ENCODE data around the gene DIAPH3. TPM values are rescaled to one million over a fixed set of nuclear protein-coding genes. Genes with fewer than 3 reads are reported as not detected.

The DIAPH3 gene
- total and polyA plus RNA-seq, 2 of the 4 experiments (the other 2 are of a cell fraction): 8.9 to 9.3 TPM

- Histone ChIP-seq H2BK15ac (ENCODE audit: low read depth, low read length) (no peak overlapping the region), H3K27me3 (ENCODE audit: control insufficient read depth, insufficient read depth, low read length) (no peaks in the 10 kb centered on the region), H2BK20ac (ENCODE audit: low read depth, low read length) (0 out of 2 replicates have a peak overlapping the region, but pooled peaks have one; percentile 6), H4K8ac (ENCODE audit: low read depth in 2 of 2, low read length in 2 of 2) (0 out of 4 replicates have a peak overlapping the region, but pooled peaks of 1 of the 2 experiments have one; percentile 17), H3K9ac (ENCODE audit: low read depth, low read length) (no peak overlapping the region), H3K4me1 (ENCODE audit: control insufficient read depth, insufficient read depth, low read length) (peaks cover 4% of the 10 kb centered on the region), H2AK5ac (ENCODE audit: low read depth, low read length) (no peak overlapping the region), H2BK120ac (ENCODE audit: low read depth, low read length) (no peak overlapping the region), H3K4me3 (ENCODE audit: insufficient read depth, low read depth, low read length) (no peak overlapping the region), H3K9me1 (ENCODE audit: insufficient read depth, low read length) (peaks cover 7% of the 10 kb centered on the region; the same call in 1 of the 2 replicates), H3K79me1 (ENCODE audit: low read depth in 1 of 2, low read length in 2 of 2) (peaks cover 8% of the 10 kb centered on the region in 2 experiments; a peak in 2 of 4 replicates), H4K5ac (ENCODE audit: low read depth, low read length) (no peak overlapping the region), H3K36me3 (ENCODE audit: control insufficient read depth, insufficient read depth, low read length) (no peaks in the 10 kb centered on the region), H2AFZ (replicated peaks; ENCODE audit: low read length, poor library complexity) (no peak overlapping the region), H4K91ac (ENCODE audit: insufficient read depth, low read depth, low read length) (no peak overlapping the region; the same call in 1 of the 2 replicates), H3K23ac (ENCODE audit: low read depth, low read length) (no peak overlapping the region), H3K27ac (ENCODE audit: insufficient read depth, low read length) (no peak overlapping the region), H3K4me2 (ENCODE audit: low read depth, low read length) (no peak overlapping the region), H3K9me3 (ENCODE audit: control insufficient read depth, insufficient read depth, low read length) (no peaks in the 10 kb centered on the region), H3K4ac (ENCODE audit: low read depth, low read length) (no peak overlapping the region), H3K18ac (ENCODE audit: low read depth, low read length) (no peak overlapping the region), H3K56ac (ENCODE audit: extremely low read depth, insufficient read depth, low read length) (no peak overlapping the region), H3K14ac (replicated peaks; ENCODE audit: low read depth, low read length) (no peak overlapping the region), H4K20me1 (ENCODE audit: insufficient read depth, low read length) (no peaks in the 10 kb centered on the region), H2AK9ac (replicated peaks; ENCODE audit: low read depth, low read length, poor library complexity) (no peak overlapping the region), H2BK5ac (ENCODE audit: low read depth, low read length, poor library complexity, severe bottlenecking) (no peak overlapping the region)
- BruUV-seq (replicated peaks): no TSS peak
- 69% methylated on average over 3 of the region's 4 CpGs; no CpG with 5 or more reads in 1 of the 2 experiments for WGBS, 2 experiments (ENCODE audit: extremely low coverage in 2 of 2, insufficient read length in 1 of 2)
- CTCF ChIA-PET: no interaction called here
- no peak for ATAC-seq (ENCODE audit: low read depth)
- TF ChIP-seq ELK1 (IDR thresholded peaks at IDR 0.05; ENCODE audit: borderline replicate concordance, low read depth, low read length) (no peak), MXI1 (IDR thresholded peaks at IDR 0.05; ENCODE audit: borderline replicate concordance, low read depth, low read length) (no peak), USF2 (IDR thresholded peaks at IDR 0.05; ENCODE audit: low read depth, low read length) (no peak), MAFK (IDR thresholded peaks at IDR 0.05; ENCODE audit: low read depth, low read length) (no peak), BHLHE40 (IDR thresholded peaks at IDR 0.05; ENCODE audit: low read depth, low read length) (no peak), CEBPB (IDR thresholded peaks at IDR 0.05; ENCODE audit: low read depth, low read length) (no peak), SMC3 (IDR thresholded peaks at IDR 0.05; ENCODE audit: low read depth, low read length) (no peak), CHD1 (IDR thresholded peaks at IDR 0.05; ENCODE audit: low read depth, low read length) (no peak), RCOR1 (IDR thresholded peaks at IDR 0.05; ENCODE audit: insufficient replicate concordance, low read length) (no peak), NFE2L2 (IDR thresholded peaks at IDR 0.05; ENCODE audit: low read depth, low read length) (no peak), POLR2A (IDR thresholded peaks at IDR 0.05; ENCODE audit: low read depth, low read length) (no peak), RFX5 (IDR thresholded peaks at IDR 0.05; ENCODE audit: low read depth, low read length) (no peak), CTCF (conservative IDR thresholded peaks at IDR 0.05; ENCODE audit: low read depth, low read length) (no peak), MAZ (IDR thresholded peaks at IDR 0.05; ENCODE audit: borderline replicate concordance, low read depth, low read length) (no peak), RAD21 (IDR thresholded peaks at IDR 0.05; ENCODE audit: low read length) (no peak)
- in situ Hi-C loops (cut with MboI; ENCODE audit: low sequenced_read_pairs) (no loop called here), intact Hi-C loops (cut with micrococcal nuclease) (no loop called here), dilution Hi-C loops (cut with HindIII; ENCODE audit: low sequenced_read_pairs, unreplicated experiment) (no loop called here)
- DNase-seq: no peak
- POLR2A ChIA-PET (ENCODE audit: unreplicated experiment): no interaction called here
Observed at GRCh38 chr13:59879281-59879680, 284.4 kb downstream of the DIAPH3 start.
